CD4-positive, alpha-beta T cell treated with Interleukin-4 for 1 hour (primary cell): ENCODE measurements around the gene FAM47E.

Source experiments
- DNase-seq, 2 donors: peaks; one replicate each; pipeline ENCODE4 v3.0.0-alpha.2; 2020 to 2022

Gene FAM47E, protein sequence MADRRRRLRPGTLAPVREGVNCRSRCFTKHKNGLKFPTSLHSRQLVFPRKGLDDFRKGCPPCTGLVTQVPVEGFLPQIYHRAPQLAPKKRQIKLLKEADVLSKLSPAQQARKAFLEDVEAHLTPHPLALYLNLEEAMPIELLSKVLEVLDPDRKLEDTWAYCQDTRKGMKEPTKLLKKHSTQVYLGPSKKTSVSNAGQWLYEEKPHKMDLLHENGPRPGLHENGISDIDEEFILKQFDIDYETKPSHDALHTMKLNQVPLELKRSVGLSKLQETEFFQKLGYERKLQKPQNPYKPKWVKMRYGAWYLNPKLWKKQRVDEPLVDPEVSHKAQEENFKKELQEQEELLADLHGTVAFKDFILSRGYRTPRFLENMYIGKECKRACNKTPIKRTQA

DNA sequence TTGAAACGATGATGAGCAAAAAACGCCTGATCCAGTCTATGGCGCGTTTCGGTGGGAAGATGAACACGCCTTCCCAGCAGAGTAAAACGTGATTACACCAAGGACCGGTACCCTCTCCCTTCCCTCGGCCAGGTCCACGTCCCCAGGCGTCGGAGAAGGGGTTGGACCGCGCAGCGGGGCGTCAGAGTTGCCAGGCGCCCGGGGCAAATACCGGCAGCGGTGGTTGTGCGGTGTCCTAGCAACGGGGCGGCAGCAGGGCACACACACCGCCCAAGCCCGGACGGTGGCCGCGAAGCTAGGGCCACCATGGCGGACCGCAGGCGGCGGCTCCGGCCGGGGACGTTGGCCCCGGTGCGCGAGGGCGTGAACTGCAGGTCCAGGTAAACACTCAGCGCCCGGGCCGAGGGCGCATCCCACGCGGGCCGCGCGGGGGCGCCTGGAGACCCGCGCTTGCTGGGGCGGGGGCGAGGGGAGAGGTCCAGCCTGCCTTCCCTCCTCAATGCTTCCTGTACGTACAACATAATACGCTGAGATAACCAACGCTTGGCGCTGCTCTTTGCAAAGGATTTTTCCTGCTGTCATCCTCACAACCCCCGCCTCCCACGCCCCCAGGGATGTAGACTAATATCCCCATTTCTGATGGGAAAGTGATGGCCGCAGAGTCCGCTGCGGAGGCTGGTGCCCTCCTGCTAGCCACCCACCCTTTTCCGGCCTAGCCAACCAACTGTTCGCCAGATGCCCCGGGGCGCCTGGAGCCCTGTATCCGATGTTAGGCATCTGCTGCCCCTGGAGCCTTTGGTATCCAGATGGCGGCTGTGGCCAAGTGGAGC is at the start of gene FAM47E:
FAM47E (plus strand) TSS at position 281 of the 830 bp plus-strand sequence; CDS start at position 307, 26 bp downstream.
- DNase-seq: peak; percentile 22 to 53

DNA sequence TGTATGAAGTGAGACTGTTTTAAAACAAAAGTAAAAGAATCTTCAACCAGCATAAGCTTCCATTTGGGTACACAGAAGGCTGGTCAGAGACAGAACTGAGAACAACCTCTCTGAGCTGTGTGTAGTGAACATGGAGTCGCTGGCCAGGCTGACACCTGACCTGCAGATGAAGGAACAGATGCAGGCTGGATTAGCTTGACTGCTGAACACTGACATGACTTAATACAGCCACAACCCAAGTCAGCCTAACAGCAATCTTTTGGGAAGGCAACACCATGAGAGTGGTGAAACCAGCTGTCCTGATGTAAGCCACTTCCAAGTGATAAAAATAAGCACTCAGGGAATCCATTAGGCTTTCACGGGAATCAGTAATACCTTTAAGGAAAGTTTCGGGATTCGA is 48.0 kb upstream of the FAM47E start:
- DNase-seq: no peak

DNA sequence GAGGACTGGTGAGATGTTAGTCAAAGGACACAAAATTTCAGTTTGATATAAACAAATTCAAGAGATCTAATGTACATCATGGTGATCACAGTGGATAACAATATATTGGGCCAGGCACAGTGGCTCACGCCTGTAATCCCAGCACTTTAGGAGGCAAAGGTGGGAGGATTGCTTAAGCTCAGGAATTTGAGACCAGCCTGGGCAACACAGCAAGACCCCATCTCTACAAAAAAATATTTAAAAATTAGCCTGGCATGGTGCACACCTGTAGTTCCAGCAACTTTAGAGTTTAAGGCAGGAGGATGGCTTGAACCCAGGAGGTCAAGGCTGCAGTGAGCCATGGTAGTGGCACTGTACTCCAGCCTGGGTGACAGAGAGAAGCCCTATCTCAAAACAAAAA is 46.6 kb upstream of the FAM47E start:
- DNase-seq: no peak

DNA sequence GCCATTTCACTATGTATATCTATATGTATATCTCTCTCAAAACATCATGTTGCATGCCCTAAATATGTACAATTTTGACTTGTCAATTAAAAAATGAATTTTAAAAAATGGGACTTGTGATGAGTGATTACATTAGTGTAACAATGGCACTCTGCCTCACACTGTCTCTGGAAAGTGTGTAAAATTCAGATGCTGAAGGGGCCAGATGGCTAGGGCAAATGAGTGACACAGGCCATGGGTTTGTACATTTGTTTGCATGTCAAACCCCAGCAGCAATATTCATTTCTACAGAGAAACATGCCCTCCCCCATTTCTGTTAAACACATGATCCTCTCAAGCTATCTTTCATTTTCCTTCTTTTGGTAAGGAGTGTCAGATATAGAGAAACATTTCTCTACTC is 46.0 kb upstream of the FAM47E start:
- DNase-seq: no peak

DNA sequence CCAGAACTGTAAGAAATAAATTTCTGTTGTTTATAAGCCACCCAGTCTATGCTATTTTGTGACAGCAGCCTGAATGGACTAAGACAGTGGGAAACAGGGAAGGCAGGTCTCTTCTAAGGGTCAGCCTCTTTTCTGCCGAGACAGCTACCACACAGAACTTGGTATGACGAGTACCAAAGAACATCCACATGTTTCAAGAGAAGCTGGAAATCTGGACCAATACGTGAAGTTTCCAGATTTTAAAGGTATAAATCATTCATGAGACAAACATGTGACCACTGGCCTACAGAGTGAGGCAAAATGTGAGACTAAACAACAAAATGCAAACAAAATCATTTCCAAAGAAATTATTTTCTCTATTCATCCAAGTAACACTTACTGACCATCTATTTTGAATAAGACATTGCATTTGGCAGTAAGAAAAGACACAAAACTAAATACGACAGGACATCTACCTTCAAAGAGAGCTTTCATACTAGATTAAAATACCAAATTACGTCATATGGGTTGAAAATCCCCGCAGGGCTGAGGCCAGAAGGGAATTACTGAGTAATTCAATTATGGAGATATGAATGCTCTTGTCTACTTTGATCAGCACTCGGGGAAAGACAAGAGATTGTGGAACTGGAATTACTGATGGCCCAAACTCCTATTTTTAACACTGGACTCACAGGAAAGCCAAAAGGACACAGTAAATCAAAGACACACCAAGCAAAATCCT is 45.1 kb upstream of the FAM47E start:
- no peak for DNase-seq

DNA sequence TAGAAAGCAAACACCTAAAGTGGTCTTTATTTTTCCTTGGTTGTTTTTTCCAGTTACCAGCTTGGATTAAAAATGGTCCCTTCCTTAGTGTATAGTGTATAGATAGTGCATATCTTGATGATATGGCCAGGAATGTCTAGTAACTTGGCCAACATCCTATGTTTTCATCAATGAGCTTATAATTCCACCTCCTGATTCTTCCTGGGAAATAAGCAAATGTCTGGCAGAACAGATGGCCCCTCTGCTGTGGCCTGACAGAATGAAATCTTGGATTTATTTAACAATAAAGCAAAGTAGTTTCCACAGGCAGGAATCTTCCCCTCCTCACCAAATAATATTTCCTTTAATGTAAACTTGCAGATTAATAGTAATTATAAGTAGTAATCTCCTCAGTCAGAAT is 44.0 kb upstream of the FAM47E start:
- DNase-seq: no peak

GRCh38 chr4:76208005-76208765 is 43.3 kb upstream of the FAM47E start:
- no peak for DNase-seq

DNA sequence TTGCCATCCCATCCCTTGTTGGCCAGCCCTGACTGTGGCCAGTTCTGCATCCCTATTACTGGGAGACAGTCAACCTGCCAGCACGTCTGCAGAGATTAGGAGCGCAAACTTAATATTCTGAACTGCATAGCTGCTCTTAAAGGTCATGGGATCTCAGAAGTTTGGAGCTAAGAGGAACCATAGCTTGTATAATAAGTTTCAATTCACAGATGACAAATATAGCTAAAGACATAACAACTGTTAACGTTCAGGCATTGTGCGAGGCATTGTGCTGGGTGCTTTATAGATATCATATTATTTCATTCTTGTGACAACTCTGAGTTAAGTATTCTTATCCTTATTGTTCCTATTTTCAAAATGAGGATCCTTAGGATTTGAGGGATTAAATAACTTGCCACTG is 41.6 kb upstream of the FAM47E start:
- no peak for DNase-seq

DNA sequence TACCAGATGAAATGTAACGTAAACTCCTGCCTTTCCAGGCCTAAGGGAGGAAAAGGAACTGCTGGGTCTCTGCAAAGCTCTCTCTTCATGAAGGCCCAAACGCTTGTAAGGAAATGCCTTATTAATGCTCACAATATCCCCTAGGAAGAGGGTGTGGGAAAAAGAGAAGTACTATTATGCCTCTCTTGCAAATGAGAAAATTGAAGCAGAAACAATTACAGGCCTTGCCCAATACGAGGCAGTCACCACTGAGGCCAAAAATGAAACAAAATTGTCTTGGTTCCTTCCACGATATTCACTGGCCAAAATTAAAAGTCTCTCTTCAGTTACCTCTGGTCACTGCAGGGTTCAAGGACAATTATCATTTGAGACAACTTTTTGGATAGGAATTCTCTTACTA is 41.1 kb upstream of the FAM47E start:
- no peak for DNase-seq

GRCh38 chr4:76211769-76212708 is 39.5 kb upstream of the FAM47E start:
- no peak for DNase-seq

GRCh38 chr4:76212851-76213414 is 38.6 kb upstream of the FAM47E start:
- peak; percentile 48 to 65 for DNase-seq

GRCh38 chr4:76213415-76214176 is 37.9 kb upstream of the FAM47E start, which contains the start of gene SCARB2:
TSS of gene SCARB2 (minus strand) at chr4:76213824. CDS start at chr4:76213543, 281 bp downstream.
- peak; percentile 78 to 81 for DNase-seq

DNA sequence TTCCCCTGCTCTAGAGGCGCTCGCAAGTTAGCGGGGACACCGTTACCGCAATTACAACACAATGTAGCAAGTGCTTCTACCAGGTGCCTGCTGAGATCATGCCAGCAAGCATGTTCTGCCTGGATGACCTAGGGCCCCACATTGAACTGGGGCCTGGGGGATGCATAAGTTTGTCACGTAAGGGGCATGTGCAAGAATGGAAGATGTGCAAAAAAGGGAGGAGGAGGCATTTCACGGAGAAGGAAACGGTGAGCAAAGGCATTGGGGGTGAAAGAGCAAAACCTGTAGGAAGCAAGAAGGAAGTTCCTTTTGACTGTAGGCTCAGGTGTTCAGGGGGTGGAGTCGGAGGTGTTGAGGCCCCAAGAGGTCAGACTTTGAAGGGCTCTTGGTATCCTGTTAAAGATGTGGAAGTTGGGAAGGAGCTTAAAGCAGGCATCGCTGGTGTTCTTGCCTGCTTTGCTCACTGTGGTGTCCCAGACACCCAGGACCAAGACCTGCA is 37.3 kb upstream of the FAM47E start:
- DNase-seq: no peak

- DNase-seq: no peak
Measured at GRCh38 chr4:76215077-76215476, 36.4 kb upstream of the FAM47E start.

DNA sequence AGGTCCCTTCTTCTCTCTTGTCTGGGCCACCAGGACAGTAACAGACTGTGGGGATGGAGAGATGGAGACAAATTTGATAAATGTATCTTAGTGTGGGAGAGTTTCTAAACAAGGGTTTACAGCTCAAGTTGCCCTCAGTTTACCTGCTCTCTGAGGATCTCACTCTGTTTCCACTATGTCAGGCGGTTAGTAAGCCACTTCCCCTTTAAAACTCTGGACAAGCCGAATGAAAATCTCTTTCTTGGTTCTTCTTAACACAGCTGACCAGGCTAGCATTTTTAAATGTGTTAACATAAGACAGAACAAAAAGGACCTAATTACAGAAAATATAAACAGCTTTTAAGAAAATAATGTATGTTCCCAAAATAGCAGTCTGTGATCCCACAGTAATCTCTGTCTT is 35.0 kb upstream of the FAM47E start:
- no peak for DNase-seq

- no peak for DNase-seq
Measured at GRCh38 chr4:76216975-76217814, 34.3 kb upstream of the FAM47E start.

GRCh38 chr4:76219299-76220055 is 32.0 kb upstream of the FAM47E start:
- DNase-seq: no peak

- DNase-seq: no peak
Measured at GRCh38 chr4:76224171-76224570, 27.4 kb upstream of the FAM47E start.
